Activated naive CD8-positive, alpha-beta T cell treated with anti-CD3 and anti-CD28 coated beads, Interleukin-2, amount 50 U/mL, for 24 hours (primary cell): ENCODE data around the gene FMNL3.
A peak's percentile ranks its signal among the peaks of the same experiment; 100 is the strongest.

Experiments used
- ATAC-seq: fragments of 150-1000 bp; cut with Tn5 transposase; one replicate; pipeline ENCODE4 v1.10.0; 2021
- DNase-seq: peaks from one replicate; pipeline ENCODE4 v3.0.0; 2021
- H3K27ac Mint-ChIP-seq: one replicate; pipeline ENCODE4 v1.8.0; 2021; ENCODE audit warnings: mild to moderate bottlenecking, mixed read lengths
- H3K27me3 Mint-ChIP-seq: one replicate; pipeline ENCODE4 v1.8.0; 2021; ENCODE audit warnings: mixed read lengths
- H3K36me3 Mint-ChIP-seq: one replicate; pipeline ENCODE4 v1.8.0; 2021; ENCODE audit warnings: low read depth, mixed read lengths
- H3K4me1 Mint-ChIP-seq: one replicate; pipeline ENCODE4 v1.8.0; 2021; ENCODE audit warnings: mixed read lengths
- H3K4me3 Mint-ChIP-seq: one replicate; pipeline ENCODE4 v1.8.0; 2021; ENCODE audit warnings: mild to moderate bottlenecking, moderate library complexity, mixed read lengths
- H3K9me3 Mint-ChIP-seq: one replicate; pipeline ENCODE4 v1.8.0; 2021; ENCODE audit warnings: mixed read lengths

FMNL3 gene

DNA sequence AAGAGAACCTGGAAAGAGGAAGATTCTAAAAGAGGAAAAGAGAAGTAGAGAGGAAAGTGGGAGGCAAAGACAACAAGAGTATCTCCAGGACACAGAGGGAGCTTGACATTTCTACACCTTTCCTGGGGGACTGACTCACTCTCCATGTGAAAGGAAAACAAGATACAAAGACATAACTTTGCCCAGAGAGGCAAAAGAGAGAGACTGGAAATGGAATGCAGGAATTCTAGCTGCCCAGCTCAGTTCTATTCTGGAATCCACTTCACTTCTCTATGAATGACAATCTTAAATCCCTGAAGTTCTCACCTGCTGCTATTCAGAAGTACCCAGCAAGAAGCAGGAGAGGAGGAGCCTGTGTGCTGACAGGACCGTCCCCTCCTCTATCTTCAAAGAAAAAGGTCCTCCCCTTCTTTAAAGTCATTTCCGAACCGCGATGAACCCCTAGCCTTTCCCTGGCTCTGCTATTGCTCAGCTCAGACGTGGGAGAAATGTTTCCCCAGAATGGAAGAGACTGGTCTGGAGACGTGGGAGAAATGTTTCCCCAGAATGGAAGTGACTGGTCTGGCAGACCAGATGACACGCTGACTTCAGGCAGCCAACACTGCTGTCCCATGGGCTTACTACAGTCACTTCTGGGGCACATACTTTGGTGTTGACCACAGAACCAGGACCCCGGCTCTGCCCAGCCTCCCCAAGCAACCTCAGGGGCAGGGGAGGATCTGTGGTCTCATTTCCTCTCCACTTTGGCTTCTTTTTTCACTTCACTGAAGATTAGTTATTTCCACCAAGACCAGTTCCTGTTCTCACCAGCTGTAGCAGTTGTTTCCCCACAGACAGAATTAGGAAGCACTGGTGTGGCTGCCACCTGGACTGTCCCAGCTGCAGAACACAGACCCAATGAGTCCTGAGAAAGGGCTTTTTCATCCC lies 8.3 kb downstream of the FMNL3 start:
- Mint-ChIP-seq H3K4me3 (peak overlapping the region; percentile 73), H3K4me1 (peaks cover 70% of the 10 kb centered on the region), H3K27me3 (no peaks in the 10 kb centered on the region), H3K9me3 (no peaks in the 10 kb centered on the region), H3K36me3 (peaks cover 6% of the 10 kb centered on the region), H3K27ac (peak overlapping the region; percentile 89)
- ATAC-seq (peak; percentile 75), DNase-seq (peak; percentile 63)

DNA sequence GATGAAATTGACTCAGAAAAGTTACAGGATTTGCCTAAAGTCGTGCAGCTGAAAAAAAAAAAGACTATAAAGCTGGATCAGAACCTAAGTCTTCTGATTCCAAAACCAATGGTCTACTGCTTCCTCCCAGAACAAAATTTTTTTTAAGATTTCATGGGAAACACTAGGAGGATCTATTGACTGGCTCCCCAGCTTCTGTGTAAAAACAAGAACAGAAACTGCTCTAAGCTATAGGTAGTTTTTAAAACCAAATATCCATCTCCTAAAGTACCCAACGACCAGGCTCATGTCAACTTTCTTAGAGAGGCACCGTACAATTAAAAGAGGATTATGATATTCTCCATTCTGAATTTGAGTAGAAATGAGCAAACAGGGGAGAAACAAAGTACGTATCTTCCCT lies 9.4 kb downstream of the FMNL3 start:
- Mint-ChIP-seq H3K36me3 (peaks cover 6% of the 10 kb centered on the region), H3K4me3 (no peak overlapping the region), H3K4me1 (peaks cover 59% of the 10 kb centered on the region), H3K27me3 (no peaks in the 10 kb centered on the region), H3K27ac (peak overlapping the region; percentile 89), H3K9me3 (no peaks in the 10 kb centered on the region)
- no peak for DNase-seq
- ATAC-seq, result no peak

DNA sequence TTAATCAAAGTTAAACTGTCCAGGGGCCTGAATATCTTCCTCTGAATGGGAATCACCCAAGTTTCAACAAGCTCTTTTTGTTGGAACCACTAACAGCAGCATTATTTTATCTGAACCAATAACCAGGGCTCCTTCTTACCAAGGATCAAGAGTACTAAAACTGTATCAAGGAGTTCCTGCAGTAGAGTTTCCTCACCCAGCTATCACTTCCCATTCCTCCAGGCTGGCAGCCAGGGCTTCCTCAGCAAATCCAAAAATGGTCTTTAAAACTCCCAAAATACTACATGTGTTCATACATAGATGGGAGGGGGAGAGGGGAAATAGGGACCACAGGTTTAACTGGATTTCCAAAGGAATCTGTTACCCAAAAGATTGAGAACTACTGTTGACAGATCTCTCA lies 10.5 kb downstream of the FMNL3 start:
- no peaks in the 10 kb centered on the region for H3K27me3 Mint-ChIP-seq
- no peak overlapping the region for H3K27ac Mint-ChIP-seq
- H3K4me1 Mint-ChIP-seq, result peaks cover 50% of the 10 kb centered on the region
- ATAC-seq (no peak), DNase-seq (no peak)
- H3K4me3 Mint-ChIP-seq, result no peak overlapping the region
- no peaks in the 10 kb centered on the region for H3K9me3 Mint-ChIP-seq
- H3K36me3 Mint-ChIP-seq, result peaks cover 6% of the 10 kb centered on the region

DNA sequence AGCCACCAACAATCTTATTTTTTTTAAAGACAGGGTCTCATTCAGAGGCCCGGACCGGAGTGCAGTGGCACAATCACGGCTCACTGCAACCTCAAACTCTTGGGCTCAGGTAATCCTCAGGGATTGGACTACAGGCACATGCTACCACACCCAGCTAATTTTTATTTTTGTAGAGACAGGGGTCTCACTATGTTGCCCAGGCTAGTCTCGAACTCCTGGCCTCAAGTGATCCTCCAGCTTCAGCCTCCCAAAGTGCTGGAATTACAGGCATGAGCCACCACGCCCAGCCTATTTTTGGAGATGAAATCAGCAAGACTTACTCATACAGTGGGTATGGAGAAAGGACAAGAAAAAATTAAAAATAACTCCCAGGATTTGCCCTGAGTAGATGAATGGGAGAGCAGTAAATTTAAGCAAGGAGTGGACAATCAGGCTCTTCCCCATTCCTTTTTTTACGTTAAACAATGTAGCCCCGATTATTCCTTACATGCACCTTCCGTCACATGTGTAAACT lies 13.2 kb downstream of the FMNL3 start:
- H3K27me3 Mint-ChIP-seq, result no peaks in the 10 kb centered on the region
- no peak overlapping the region for H3K27ac Mint-ChIP-seq
- H3K9me3 Mint-ChIP-seq, result no peaks in the 10 kb centered on the region
- peaks cover 54% of the 10 kb centered on the region for H3K4me1 Mint-ChIP-seq
- H3K4me3 Mint-ChIP-seq, result no peak overlapping the region
- no peak for DNase-seq
- no peak for ATAC-seq
- no peaks in the 10 kb centered on the region for H3K36me3 Mint-ChIP-seq

DNA sequence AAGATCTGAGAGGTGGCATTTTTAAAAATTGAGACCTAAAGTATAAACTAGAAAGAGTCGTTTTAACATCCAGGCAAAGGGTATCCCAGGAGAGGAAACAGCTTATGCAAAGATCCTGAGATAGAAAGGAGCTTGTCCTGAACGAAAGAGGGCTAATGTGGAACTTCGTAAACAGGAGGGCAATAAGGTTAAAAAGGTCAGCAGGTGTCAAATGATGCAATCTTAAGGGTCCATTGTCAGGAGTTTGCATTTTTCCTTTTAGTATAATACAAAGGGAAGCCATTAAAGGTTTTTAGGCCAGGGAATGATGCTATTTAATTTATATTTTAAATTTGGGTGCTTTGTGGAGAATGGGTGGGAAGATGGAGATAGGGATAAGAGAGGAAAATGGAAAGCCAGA lies 14.4 kb downstream of the FMNL3 start:
- DNase-seq (no peak), ATAC-seq (no peak)
- Mint-ChIP-seq H3K27ac (no peak overlapping the region), H3K4me3 (no peak overlapping the region), H3K36me3 (no peaks in the 10 kb centered on the region), H3K4me1 (peaks cover 51% of the 10 kb centered on the region), H3K27me3 (no peaks in the 10 kb centered on the region), H3K9me3 (no peaks in the 10 kb centered on the region)

DNA sequence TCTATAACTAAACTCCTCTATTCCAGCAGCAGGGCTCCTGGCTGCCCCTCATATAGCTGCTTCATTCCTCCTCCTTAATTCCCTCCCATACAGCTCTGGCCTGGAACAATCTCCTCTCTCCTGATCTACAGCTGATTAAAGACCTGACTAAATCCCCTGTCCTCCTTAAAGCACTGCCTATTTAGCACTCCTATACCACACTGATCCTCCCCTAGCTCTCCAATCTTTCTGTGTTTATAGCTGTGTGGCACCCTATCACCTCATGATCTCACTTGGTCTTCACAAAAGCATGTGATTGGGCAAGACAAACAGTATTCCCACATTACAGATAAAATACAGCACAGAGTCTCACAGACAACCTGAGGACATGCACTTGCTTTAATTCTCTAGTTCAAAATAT lies 17.4 kb downstream of the FMNL3 start:
- Mint-ChIP-seq H3K9me3 (no peaks in the 10 kb centered on the region), H3K27me3 (no peaks in the 10 kb centered on the region), H3K27ac (peak overlapping the region; percentile 0), H3K36me3 (peaks cover 3% of the 10 kb centered on the region), H3K4me3 (no peak overlapping the region), H3K4me1 (peaks cover 40% of the 10 kb centered on the region)
- DNase-seq (no peak), ATAC-seq (no peak)

DNA sequence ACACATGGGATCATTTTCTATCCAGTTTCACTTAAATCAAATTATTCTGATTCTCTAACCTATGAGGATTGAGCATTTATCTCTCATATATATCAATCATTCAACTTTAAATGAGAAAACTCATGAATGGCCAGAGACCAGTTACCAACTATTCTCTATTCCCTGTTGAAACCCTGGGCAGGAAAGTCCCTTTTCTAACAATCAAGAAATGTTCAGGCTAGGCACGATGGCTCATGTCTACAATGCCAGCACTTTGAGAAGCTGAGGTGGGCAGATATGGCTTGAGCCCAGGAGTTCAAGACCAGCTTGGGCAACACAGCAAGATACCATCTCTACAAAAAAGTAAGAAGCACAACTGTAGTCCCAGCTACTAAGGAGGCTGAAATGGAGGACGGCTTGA lies 18.0 kb downstream of the FMNL3 start:
- no peak for ATAC-seq
- H3K27ac Mint-ChIP-seq, result no peak overlapping the region
- H3K4me3 Mint-ChIP-seq, result no peak overlapping the region
- H3K9me3 Mint-ChIP-seq, result no peaks in the 10 kb centered on the region
- no peak for DNase-seq
- H3K27me3 Mint-ChIP-seq, result no peaks in the 10 kb centered on the region
- peaks cover 46% of the 10 kb centered on the region for H3K4me1 Mint-ChIP-seq
- H3K36me3 Mint-ChIP-seq, result peaks cover 3% of the 10 kb centered on the region

DNA sequence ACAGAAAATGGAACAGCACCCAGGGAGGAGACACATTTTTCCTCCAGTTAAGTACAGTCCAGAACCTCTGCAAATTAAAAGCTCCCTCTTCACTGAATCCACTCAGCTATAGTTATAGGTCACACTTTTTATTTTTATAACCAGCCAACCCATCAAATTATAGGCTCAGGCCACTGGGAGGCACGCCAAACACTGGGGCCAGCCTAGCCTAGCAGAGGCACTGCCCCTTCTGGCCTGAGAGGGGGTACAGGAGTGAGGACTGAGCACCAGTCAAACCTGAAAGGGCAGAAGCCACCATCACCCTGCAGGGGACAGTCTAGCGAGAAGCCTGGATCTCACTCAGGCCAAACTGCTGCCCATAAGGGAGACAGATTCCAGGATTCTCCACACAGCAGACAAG lies 19.3 kb downstream of the FMNL3 start:
- no peak for ATAC-seq
- Mint-ChIP-seq H3K27ac (no peak overlapping the region), H3K9me3 (no peaks in the 10 kb centered on the region), H3K27me3 (no peaks in the 10 kb centered on the region), H3K4me1 (peaks cover 59% of the 10 kb centered on the region), H3K4me3 (no peak overlapping the region), H3K36me3 (peaks cover 3% of the 10 kb centered on the region)
- DNase-seq, result no peak

DNA sequence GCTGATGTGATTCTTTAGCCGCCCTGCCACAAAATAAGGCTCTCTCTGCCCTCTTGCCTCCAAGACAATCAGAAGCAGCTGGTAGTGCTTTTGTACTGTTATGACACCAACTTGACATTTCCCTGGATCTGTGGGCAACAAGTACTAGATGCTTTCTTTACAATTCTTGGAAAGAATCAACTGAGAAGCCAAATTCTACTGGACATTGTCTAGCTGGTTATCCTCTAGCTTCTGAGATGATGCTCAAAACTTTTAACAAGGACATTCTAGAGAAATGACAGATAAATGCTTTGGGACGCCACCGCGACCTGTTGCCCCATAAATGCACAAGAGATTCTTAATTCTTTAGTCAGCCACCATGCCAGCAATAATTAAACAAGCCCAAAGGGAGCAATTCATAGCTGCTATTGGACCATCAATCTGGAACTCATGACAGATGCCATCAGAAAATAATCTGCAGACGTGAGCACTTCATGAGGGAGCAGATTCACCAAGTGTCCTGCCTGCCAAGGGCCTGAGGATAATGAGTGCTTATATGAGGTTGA lies 22.8 kb downstream of the FMNL3 start:
- peaks cover 55% of the 10 kb centered on the region for H3K4me1 Mint-ChIP-seq
- no peak overlapping the region for H3K27ac Mint-ChIP-seq
- no peak for DNase-seq
- no peak overlapping the region for H3K4me3 Mint-ChIP-seq
- ATAC-seq, result no peak
- H3K27me3 Mint-ChIP-seq, result no peaks in the 10 kb centered on the region
- peaks cover 3% of the 10 kb centered on the region for H3K36me3 Mint-ChIP-seq
- H3K9me3 Mint-ChIP-seq, result no peaks in the 10 kb centered on the region

DNA sequence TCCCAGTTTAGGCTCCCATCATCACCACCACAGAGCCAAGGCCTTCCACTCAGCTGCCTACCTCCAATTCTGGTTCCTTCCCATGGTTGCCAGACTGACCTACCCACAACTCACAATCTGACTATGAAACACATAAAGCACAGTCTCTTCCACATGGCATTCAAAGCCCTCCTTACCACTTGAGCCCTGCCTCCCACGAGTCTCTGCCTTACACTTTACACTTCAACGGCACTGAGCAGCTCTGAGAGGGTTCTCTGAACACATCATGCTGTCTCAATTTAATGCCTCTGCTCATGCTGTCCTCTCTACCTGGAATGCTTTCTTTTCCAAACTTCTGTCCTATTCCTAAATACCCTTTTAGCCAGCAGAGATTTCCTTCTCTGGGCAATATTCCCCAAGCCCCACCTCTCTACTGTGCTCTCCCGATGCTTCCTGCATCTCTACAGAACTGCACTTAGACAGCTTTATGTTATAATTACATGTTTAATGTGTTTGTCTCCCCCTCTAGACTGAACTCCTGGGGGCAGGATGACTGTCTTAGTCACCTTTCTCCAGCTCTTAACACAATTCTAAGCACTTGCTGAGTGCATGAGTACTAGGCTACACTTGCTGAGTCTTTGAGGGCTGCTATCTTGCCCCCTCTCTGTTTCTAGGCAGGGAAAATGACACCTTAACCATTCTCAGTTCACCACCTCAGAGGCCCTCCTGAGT lies 23.5 kb downstream of the FMNL3 start:
- DNase-seq, result no peak

DNA sequence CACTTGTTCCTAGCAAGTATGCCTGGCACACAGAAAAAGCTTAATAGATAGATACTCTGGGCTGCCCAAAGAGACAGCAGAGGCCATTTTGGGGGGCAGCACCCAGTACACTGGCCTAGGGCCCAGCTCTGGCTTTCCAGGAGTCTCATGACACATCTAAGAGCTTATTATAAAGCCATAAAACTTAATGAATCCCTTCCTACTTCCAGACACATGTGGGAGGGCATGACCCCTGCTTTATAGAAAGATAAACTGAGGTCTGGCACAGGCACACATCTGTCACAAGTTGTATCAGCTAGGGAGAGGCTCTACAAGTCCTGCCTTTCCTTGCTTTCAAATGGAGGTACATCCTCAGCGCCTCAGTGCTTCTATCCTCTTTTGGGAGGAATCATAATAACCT lies 27.1 kb downstream of the FMNL3 start:
- H3K4me1 Mint-ChIP-seq, result peaks cover 56% of the 10 kb centered on the region

More for the DNA sequence above, 23.5 kb downstream of the FMNL3 start:
- no peak overlapping the region for H3K27ac Mint-ChIP-seq
- no peak overlapping the region for H3K4me3 Mint-ChIP-seq
- ATAC-seq, result peak; percentile 81
- no peaks in the 10 kb centered on the region for H3K9me3 Mint-ChIP-seq
- peaks cover 3% of the 10 kb centered on the region for H3K36me3 Mint-ChIP-seq
- no peaks in the 10 kb centered on the region for H3K27me3 Mint-ChIP-seq
- H3K4me1 Mint-ChIP-seq, result peaks cover 49% of the 10 kb centered on the region

DNA sequence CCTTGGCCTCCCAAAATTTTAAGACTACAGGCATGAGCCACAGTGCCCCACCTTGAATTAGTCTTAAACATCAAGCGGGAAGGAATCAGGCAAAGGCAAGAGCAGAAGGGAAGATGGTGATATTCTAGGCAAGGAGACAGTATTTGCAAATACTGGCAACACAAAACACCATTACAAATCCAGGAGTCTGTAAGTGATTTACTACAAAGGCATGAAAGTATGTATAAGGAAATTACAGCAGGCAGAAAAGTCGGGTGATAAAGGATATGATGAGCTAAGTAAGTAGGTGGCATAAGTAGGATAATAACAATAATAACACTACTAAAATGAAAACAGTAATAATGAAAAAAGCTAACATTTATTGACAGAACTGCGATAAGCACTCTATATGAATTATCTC lies 28.5 kb downstream of the FMNL3 start:
- no peaks in the 10 kb centered on the region for H3K36me3 Mint-ChIP-seq
- no peaks in the 10 kb centered on the region for H3K9me3 Mint-ChIP-seq
- H3K27ac Mint-ChIP-seq, result no peak overlapping the region
- DNase-seq (no peak), ATAC-seq (no peak)
- H3K4me3 Mint-ChIP-seq, result no peak overlapping the region
- H3K4me1 Mint-ChIP-seq, result peaks cover 57% of the 10 kb centered on the region
- H3K27me3 Mint-ChIP-seq, result no peaks in the 10 kb centered on the region

More for the DNA sequence above, 27.1 kb downstream of the FMNL3 start:
- ATAC-seq, result no peak
- H3K36me3 Mint-ChIP-seq, result no peaks in the 10 kb centered on the region
- H3K4me3 Mint-ChIP-seq, result no peak overlapping the region
- no peak overlapping the region for H3K27ac Mint-ChIP-seq
- H3K27me3 Mint-ChIP-seq, result no peaks in the 10 kb centered on the region
- DNase-seq, result no peak
- H3K9me3 Mint-ChIP-seq, result no peaks in the 10 kb centered on the region

DNA sequence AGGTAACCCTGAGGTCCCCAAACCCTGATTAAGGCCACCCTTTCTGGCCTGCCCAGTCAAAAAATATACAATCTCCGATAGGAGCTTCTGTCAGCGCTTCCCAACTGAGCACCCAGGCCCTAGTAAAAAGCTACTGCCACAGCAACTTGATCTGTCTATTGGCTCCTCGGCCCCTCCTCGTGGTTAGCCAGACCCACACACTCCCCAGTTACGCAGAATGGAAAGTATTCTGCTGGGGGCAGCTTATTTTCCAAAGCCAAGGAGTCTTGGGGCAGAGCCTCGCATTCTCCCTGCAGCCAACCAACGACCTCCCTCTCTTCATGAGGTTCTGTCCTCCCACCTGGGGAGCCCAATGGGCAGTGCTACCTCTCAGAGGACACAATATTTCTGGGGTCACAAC lies 32.1 kb downstream of the FMNL3 start:
- peak overlapping the region; percentile 19 for H3K27ac Mint-ChIP-seq
- H3K27me3 Mint-ChIP-seq, result no peaks in the 10 kb centered on the region
- ATAC-seq (peak; percentile 12), DNase-seq (peak; percentile 25)
- H3K4me3 Mint-ChIP-seq, result no peak overlapping the region
- peaks cover 70% of the 10 kb centered on the region for H3K4me1 Mint-ChIP-seq
- no peaks in the 10 kb centered on the region for H3K36me3 Mint-ChIP-seq
- H3K9me3 Mint-ChIP-seq, result no peaks in the 10 kb centered on the region

DNA sequence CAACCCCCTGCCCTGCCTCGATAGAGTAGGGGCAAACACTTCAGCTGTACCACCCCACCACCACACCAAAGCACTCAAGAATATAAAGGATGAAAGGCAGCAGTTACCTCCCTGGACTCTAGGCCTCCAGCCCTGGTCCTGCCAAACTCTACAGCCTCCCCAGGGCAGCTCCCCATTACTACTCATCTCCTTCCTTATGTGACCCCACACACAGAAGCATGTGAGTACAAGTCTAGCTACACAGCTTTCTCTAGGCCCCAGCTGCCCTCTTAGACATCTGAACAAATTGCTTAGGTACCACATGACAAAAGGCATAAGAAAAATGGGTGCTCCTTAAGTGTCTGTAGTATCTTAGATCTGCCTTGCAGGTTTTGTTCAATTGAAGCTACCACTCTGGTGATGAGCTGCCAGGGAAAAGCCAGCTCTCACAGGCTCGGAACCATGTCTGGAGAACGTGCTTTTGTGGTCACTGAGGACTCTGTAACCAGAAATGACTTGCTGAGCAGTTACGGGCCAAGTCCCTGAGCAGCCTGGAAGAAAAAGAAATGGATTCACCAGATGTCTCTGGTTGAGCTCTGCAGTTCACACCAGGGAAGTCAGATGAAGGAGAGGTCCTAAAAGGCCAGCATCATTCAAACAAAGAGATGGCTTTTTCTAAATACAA lies 32.8 kb downstream of the FMNL3 start:
- Mint-ChIP-seq H3K4me3 (peak overlapping the region; percentile 50), H3K9me3 (no peaks in the 10 kb centered on the region), H3K4me1 (peaks cover 77% of the 10 kb centered on the region), H3K27me3 (no peaks in the 10 kb centered on the region), H3K27ac (peak overlapping the region; percentile 90), H3K36me3 (peaks cover 3% of the 10 kb centered on the region)
- DNase-seq (no peak), ATAC-seq (peak; percentile 15)
